Pancreas (tissue), 10 donors: ENCODE data around the gene PEA15. TPM values are rescaled to one million over a fixed set of nuclear protein-coding genes. Genes with fewer than 3 reads are reported as not detected.

Experiments used
- ATAC-seq, 4 donors: fragments of 200-7000 bp; cut with Tn5 transposase; one replicate each; pipeline versions ENCODE4 v1.8.0 to v1.9.1; 2020; ENCODE audit warnings: mild to moderate bottlenecking in 4 of 4, moderate library complexity in 4 of 4
- DNase-seq, 6 donors: peaks; one replicate each; pipeline ENCODE4 v3.0.0-alpha.2; 2020
- FAIRE-seq: peaks from 2 replicates; lab custom pipeline; 2012; peaks lifted over from hg19 to GRCh38; lab: Jason Lieb, UNC
- H3K27ac ChIP-seq, 4 donors: fragments of 200-600 bp; sonication (generic); 1 replicate in 3 of 4; 2 replicates in 1 of 4; pipeline versions ENCODE4 v1.5.0 to v1.8.0; 2020
- H3K27me3 ChIP-seq, 4 donors: fragments of 200-600 bp; one replicate each; pipeline ENCODE4 v1.8.0; 2021
- H3K36me3 ChIP-seq, 3 donors: fragments of 200-600 bp; sonication (generic) in 1 of 3; one replicate each; pipeline versions ENCODE4 v1.5.0 to v1.8.0; 2020 to 2021
- H3K4me1 ChIP-seq, 3 donors: fragments of 200-600 bp; one replicate each; pipeline ENCODE4 v1.8.0; 2021
- H3K4me3 ChIP-seq, 4 donors: fragments of 200-600 bp; sonication (generic) in 2 of 4; one replicate each; pipeline versions ENCODE4 v1.5.0 to v1.8.0; 2020 to 2021
- H3K9me3 ChIP-seq, 4 donors: fragments of 200-600 bp; one replicate each; pipeline ENCODE4 v1.8.0; 2021
- WGBS, 2 donors: extraction: QIAGEN DNeasy Blood & Tissue Kit; methylation state at CpG; one replicate each; pipeline ENCODE4 v1.1.7; 2013; 5-methylcytosine and 5-hydroxymethylcytosine counted together
- intact Hi-C, 3 donors: fragments of 100-400 bp; cut with DNase I; formaldehyde crosslinking; loops; one replicate each; pipeline versions ENCODE4 v1.11.1 to v1.14.2; 2022
- polyA plus RNA-seq, 2 donors: library from polyadenylated mRNA; stranded (reverse); fragments of 200-250 nt; gene quantifications; one replicate each; pipeline ENCODE4 v1.2.3, GENCODE V29; 2013
- total RNA-seq, 6 donors: library from RNA; stranded (reverse); fragmentation: NEBNext Ultra II Directional in 4 of 6; extraction: Animal tissue kit (Norgen Biotek cat#: 25700) in 4 of 6; gene quantifications; one replicate each; pipeline versions ENCODE4 v1.2.1 to v1.2.4, GENCODE V29; 2021 to 2023
- TF ChIP-seq, protein P1 (sequence below), 4 donors: fragments of 200-600 bp; sonication (generic) in 3 of 4; IDR thresholded peaks; one replicate each; pipeline versions ENCODE4 v1.5.0 to v1.8.0; 2021; ENCODE audit warnings: antibody characterized with exemption in 4 of 4
- donor health status: healthy with polysubstance abuse.
- donor health status: DM: no; HTN: no; CAD: no; lungs with moderate emphysema.
- donor health status: DM: no; HTN: no; CAD: no.
- donor health status: control.
- donor health status: control.
- donor health status: Bipolar disorder and iron deficiency.
- donor health status: DM: yes; HTN: yes; CAD: no.
- donor health status: DM: no; HTN: no; CAD: no.
- donor health status: DM: no; HTN: no; CAD: no.
- donor health status: DM: yes; HTN: yes; CAD: no.

PEA15 gene
- total and polyA plus RNA-seq, 8 donors, result 15.0 to 52.3 (median 30.7) TPM

DNA sequence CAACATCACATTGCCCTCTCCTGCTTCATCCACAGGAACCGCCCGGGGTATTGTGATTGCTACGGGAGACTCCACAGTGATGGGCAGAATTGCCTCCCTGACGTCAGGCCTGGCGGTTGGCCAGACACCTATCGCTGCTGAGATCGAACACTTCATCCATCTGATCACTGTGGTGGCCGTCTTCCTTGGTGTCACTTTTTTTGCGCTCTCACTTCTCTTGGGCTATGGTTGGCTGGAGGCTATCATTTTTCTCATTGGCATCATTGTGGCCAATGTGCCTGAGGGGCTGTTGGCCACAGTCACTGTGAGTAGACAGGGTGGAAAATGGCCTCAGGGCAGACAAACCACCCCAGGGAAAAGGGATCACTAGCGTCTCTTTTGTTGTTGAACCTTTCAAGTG, 41.1 kb upstream of the PEA15 start:
- intact Hi-C loops, result no loop called here
- Histone ChIP-seq H3K4me1 (peaks cover 0 to 5% (median 0%) of the 10 kb centered on the region in 3 donors), H3K9me3 (no peaks in the 10 kb centered on the region), H3K27me3 (no peaks in the 10 kb centered on the region), H3K27ac (no peak overlapping the region), H3K36me3 (no peaks in the 10 kb centered on the region), H3K4me3 (no peak overlapping the region)
- DNase-seq, result no peak
- FAIRE-seq, result no peak
- TF ChIP-seq, protein P1, sequence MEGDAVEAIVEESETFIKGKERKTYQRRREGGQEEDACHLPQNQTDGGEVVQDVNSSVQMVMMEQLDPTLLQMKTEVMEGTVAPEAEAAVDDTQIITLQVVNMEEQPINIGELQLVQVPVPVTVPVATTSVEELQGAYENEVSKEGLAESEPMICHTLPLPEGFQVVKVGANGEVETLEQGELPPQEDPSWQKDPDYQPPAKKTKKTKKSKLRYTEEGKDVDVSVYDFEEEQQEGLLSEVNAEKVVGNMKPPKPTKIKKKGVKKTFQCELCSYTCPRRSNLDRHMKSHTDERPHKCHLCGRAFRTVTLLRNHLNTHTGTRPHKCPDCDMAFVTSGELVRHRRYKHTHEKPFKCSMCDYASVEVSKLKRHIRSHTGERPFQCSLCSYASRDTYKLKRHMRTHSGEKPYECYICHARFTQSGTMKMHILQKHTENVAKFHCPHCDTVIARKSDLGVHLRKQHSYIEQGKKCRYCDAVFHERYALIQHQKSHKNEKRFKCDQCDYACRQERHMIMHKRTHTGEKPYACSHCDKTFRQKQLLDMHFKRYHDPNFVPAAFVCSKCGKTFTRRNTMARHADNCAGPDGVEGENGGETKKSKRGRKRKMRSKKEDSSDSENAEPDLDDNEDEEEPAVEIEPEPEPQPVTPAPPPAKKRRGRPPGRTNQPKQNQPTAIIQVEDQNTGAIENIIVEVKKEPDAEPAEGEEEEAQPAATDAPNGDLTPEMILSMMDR (IDR thresholded peaks at IDR 0.05), result no peak
- WGBS, 2 donors, result 74 to 78% methylated on average over 10 of the region's 10 CpGs
- no peak for ATAC-seq

DNA sequence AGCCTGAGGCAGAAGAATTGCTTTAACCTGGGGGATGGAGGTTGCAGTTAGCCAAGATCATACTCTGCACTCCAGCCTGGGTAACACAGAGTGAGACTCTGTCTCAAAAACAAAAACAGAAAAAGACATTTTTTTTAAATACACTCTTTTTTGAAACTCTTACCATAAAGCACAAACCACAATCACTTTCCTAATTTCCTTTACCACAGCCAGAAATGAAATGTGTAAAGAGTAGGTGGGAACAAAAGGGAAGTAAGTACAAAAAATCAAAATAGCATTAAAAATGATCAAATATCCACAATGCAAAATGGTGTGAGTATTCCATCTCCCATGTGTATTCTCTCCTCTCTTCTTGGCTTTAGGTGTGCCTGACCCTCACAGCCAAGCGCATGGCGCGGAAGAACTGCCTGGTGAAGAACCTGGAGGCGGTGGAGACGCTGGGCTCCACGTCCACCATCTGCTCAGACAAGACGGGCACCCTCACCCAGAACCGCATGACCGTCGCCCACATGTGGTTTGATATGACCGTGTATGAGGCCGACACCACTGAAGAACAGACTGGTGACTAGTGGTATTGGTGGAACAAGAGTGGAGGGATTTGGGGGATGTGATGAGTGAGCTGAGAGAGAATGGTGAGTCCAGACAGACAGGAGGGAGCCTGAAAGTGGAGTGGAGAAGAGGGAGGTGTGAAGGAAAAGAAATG, 38.9 kb upstream of the PEA15 start:
- DNase-seq (no peak), ATAC-seq (no peak), FAIRE-seq (no peak)
- no peaks in the 10 kb centered on the region for H3K36me3 ChIP-seq
- 71 to 73% methylated on average over 12 of the region's 12 CpGs for WGBS, 2 donors
- H3K27me3 ChIP-seq, result no peaks in the 10 kb centered on the region
- H3K4me1 ChIP-seq, result no peaks in the 10 kb centered on the region
- H3K27ac ChIP-seq, result no peak overlapping the region
- TF ChIP-seq, protein P1 (IDR thresholded peaks at IDR 0.05), result no peak
- intact Hi-C loops, result no loop called here
- no peaks in the 10 kb centered on the region for H3K9me3 ChIP-seq
- H3K4me3 ChIP-seq, result no peak overlapping the region

DNA sequence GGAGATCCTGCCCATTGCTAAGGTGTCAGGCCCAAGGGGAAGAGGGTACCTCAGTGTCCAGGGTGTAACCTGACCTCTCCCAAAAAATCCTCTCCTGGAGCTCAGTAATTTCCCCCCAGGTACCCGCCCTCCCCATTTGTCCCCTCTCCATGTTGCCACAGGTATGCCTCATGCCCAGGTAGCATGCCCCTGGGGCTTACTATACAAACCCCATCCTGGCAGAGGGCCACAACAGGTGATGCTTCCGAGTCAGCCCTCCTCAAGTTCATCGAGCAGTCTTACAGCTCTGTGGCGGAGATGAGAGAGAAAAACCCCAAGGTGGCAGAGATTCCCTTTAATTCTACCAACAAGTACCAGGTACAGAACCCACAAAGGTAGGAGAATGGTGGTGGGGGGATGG, 38.1 kb upstream of the PEA15 start:
- Histone ChIP-seq H3K27ac (no peak overlapping the region), H3K9me3 (no peaks in the 10 kb centered on the region), H3K36me3 (no peaks in the 10 kb centered on the region), H3K4me3 (no peak overlapping the region), H3K27me3 (no peaks in the 10 kb centered on the region), H3K4me1 (no peaks in the 10 kb centered on the region)
- intact Hi-C loops, result no loop called here
- no peak for FAIRE-seq
- WGBS, 2 donors, result 73% methylated on average over 4 of the region's 4 CpGs
- no peak for DNase-seq
- TF ChIP-seq, protein P1 (IDR thresholded peaks at IDR 0.05), result no peak
- no peak for ATAC-seq

GRCh38 chr1:160167580-160167979, 37.6 kb upstream of the PEA15 start:
- Histone ChIP-seq H3K27ac (no peak overlapping the region), H3K4me3 (no peak overlapping the region), H3K9me3 (no peaks in the 10 kb centered on the region), H3K4me1 (no peaks in the 10 kb centered on the region), H3K36me3 (no peaks in the 10 kb centered on the region), H3K27me3 (no peaks in the 10 kb centered on the region)
- no peak for DNase-seq
- TF ChIP-seq, protein P1 (IDR thresholded peaks at IDR 0.05), result no peak
- 91 to 92% methylated on average over 6 of the region's 6 CpGs for WGBS, 2 donors
- FAIRE-seq, result no peak
- ATAC-seq, result no peak
- intact Hi-C loops, result no loop called here

DNA sequence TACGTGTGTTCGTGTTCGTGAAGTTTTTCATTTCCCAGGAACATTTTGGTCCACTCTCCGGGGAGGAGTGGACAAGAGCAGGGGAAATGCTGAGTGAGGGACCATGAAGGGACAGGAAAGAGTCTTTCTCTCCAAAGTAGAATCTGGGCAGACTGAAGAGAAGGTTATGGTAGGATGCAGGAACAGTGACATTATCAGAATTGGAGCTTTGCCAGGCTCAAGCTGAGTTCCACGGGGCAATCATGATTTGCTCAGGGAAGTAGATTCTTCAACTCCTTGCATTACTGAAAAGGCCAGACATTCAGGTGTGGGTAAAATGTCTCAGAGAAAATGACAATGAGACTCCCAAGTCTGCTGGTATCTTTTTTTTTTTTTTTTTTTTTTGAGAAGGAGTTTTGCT, 37.2 kb upstream of the PEA15 start:
- H3K9me3 ChIP-seq, result no peaks in the 10 kb centered on the region
- FAIRE-seq (no peak), ATAC-seq (no peak)

More for the DNA sequence above, 37.2 kb upstream of the PEA15 start:
- no peak for DNase-seq
- intact Hi-C loops, result no loop called here
- no peaks in the 10 kb centered on the region for H3K4me1 ChIP-seq
- 61 to 65% methylated on average over 5 of the region's 5 CpGs for WGBS, 2 donors
- H3K27me3 ChIP-seq, result no peaks in the 10 kb centered on the region
- no peak overlapping the region for H3K27ac ChIP-seq
- TF ChIP-seq, protein P1 (IDR thresholded peaks at IDR 0.05), result no peak
- H3K36me3 ChIP-seq, result no peaks in the 10 kb centered on the region
- no peak overlapping the region for H3K4me3 ChIP-seq
